OCI-LY7 (cell line): ENCODE measurements around the gene CPA2. TPM values are rescaled to one million over a fixed set of nuclear protein-coding genes. Genes with fewer than 3 reads are reported as not detected.

Experiments used
- BruUV-seq: library from RNA; stranded (reverse); fragments of 400-500 nt; replicated peaks from 2 replicates; lab custom pipeline; 2021; lab: Mats Ljungman, UMichigan
- CTCF ChIA-PET: fragments of 300-600 bp; sonication (Branson Sonifier 250); formaldehyde crosslinking; loops from one replicate; lab custom pipeline; 2022; ENCODE audit warnings: antibody characterized with exemption; ENCODE audit not compliant: unreplicated experiment; lab: Charles Lee
- POLR2A ChIA-PET: fragments of 300-600 bp; sonication (Branson Sonifier 250); formaldehyde crosslinking; loops from one replicate; lab custom pipeline; 2022; ENCODE audit warnings: antibody characterized with exemption; lab: Charles Lee
- DNase-seq: peaks from one replicate; pipeline ENCODE4 v3.0.0-alpha.2; 2015; ENCODE audit warnings: low spot score
- H2AFZ ChIP-seq: fragments of 200-600 bp; sonication (generic), shearing (Covaris generic); 2 replicates; pipeline ENCODE4 v1.6.1; 2014; ENCODE audit warnings: mild to moderate bottlenecking, antibody characterized with exemption, low read length, moderate library complexity
- H3K27ac ChIP-seq: fragments of 200-600 bp; sonication (generic); 2 replicates; pipeline ENCODE4 v1.5.1; 2014; ENCODE audit warnings: mixed run types, low read depth, mild to moderate bottlenecking, moderate library complexity, low read length, inconsistent platforms; ENCODE audit not compliant: poor library complexity, severe bottlenecking
- H3K36me3 ChIP-seq: fragments of 200-600 bp; sonication (generic); 2 replicates; pipeline ENCODE4 v1.6.1; 2014; ENCODE audit warnings: mild to moderate bottlenecking, antibody characterized with exemption, low read length, moderate library complexity, mixed read lengths; ENCODE audit not compliant: insufficient read depth
- H3K4me1 ChIP-seq: fragments of 200-600 bp; sonication (generic); 2 replicates; pipeline ENCODE4 v1.5.1; 2014; ENCODE audit warnings: mild to moderate bottlenecking, low read length; ENCODE audit not compliant: insufficient read depth, poor library complexity, severe bottlenecking
- H3K4me2 ChIP-seq: fragments of 200-600 bp; sonication (generic); 2 replicates; pipeline ENCODE4 v1.6.1; 2014; ENCODE audit warnings: mild to moderate bottlenecking, low read length
- H3K4me3 ChIP-seq: fragments of 200-600 bp; sonication (generic); 2 replicates; pipeline ENCODE4 v1.5.1; 2014; ENCODE audit warnings: mild to moderate bottlenecking, low read depth, low read length; ENCODE audit not compliant: poor library complexity, severe bottlenecking
- H3K79me2 ChIP-seq: fragments of 200-600 bp; sonication (generic); 2 replicates; pipeline ENCODE4 v1.6.1; 2016; ENCODE audit warnings: low read depth, mild to moderate bottlenecking, low read length, moderate library complexity, mixed read lengths; ENCODE audit not compliant: insufficient read depth
- H3K9me2 ChIP-seq: fragments of 200-600 bp; sonication (generic); 2 replicates; pipeline ENCODE4 v1.6.1; 2016; ENCODE audit warnings: mild to moderate bottlenecking, low read length, mixed read lengths; ENCODE audit not compliant: insufficient read depth
- H3K9me3 ChIP-seq: fragments of 200-600 bp; sonication (generic); 2 replicates; pipeline ENCODE4 v1.6.1; 2014; ENCODE audit warnings: mild to moderate bottlenecking, mixed run types, low read length, mixed read lengths
- H4K20me1 ChIP-seq: fragments of 200-600 bp; sonication (generic); 2 replicates; pipeline ENCODE4 v1.6.1; 2014; ENCODE audit warnings: mild to moderate bottlenecking, antibody characterized with exemption, low read length, moderate library complexity, mixed read lengths; ENCODE audit not compliant: insufficient read depth
- EZH2phosphoT487 ChIP-seq: fragments of 200-600 bp; sonication (generic); IDR thresholded peaks from 2 replicates; pipeline ENCODE4 v1.6.1; 2018; ENCODE audit warnings: low read depth, borderline replicate concordance, mild to moderate bottlenecking, mixed run types, antibody characterized with exemption, low read length, moderate library complexity, mixed read lengths
- intact Hi-C: fragments of 100-400 bp; cut with micrococcal nuclease; formaldehyde crosslinking; loops from one replicate; pipeline ENCODE4 v1.10.0; 2022; ENCODE audit not compliant: unreplicated experiment
- total RNA-seq, 2 experiments: library from RNA; depleted of rRNA in 1 of 2; stranded (reverse); fragments of >200 nt in 1 of 2; shearing (Covaris generic) in 1 of 2; gene quantifications; 2 replicates each; pipeline ENCODE4 v1.2.3, GENCODE V29; 2014 to 2022
- TF ChIP-seq, protein P1 (sequence below): fragments of 200-600 bp; sonication (generic); conservative IDR thresholded peaks from 2 replicates; pipeline ENCODE4 v1.5.1; 2014; ENCODE audit warnings: mild to moderate bottlenecking, antibody characterized with exemption, low read length, moderate library complexity, mixed read lengths

CPA2 gene
- total RNA-seq, 2 experiments from 2014 or later = not detected

DNA sequence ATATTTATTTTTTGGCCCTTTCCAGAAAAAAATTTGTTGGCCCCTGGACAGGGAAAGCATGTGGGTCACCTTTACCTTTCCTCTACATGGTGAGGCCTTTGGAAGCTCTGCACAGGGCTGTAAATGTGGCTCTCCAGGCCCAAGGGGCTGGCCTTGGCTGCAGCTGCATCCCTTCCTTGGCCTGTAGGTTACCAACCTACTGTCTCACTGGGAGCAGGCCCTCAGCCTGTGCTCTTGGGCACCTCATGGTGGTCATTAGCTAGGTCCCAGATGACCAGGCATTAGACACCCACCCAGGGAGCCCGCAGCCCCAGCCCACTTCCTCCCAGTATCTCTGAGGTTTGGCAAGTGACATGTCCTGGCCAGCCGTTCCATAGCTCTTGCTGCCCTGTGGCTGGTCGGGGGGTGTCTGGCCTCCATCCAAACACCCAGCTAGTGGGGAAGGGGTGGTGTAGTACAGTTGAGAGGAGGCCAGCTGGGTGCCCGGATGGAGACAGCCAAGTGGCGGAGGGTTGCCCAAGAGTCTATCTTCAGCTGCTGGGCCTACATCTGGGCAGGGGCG is 70.8 kb downstream of the CPA2 start:
- ChIA-PET CTCF (interaction anchor here (0.6 kb wide), 1 partner anchor 1562 kb away, joined by 3 read pairs; no protein-coding TSS in a partner anchor), POLR2A (no interaction called here)
- no peaks in the 10 kb centered on the region for H3K9me3 ChIP-seq
- no peaks in the 10 kb centered on the region for H3K79me2 ChIP-seq
- H3K36me3 ChIP-seq = no peaks in the 10 kb centered on the region
- H3K4me3 ChIP-seq = no peak overlapping the region
- H3K9me2 ChIP-seq = no peaks in the 10 kb centered on the region
- H3K27ac ChIP-seq = no peak overlapping the region
- BruUV-seq = no TSS peak
- no peak for TF ChIP-seq EZH2phosphoT487
- TF ChIP-seq, protein P1, sequence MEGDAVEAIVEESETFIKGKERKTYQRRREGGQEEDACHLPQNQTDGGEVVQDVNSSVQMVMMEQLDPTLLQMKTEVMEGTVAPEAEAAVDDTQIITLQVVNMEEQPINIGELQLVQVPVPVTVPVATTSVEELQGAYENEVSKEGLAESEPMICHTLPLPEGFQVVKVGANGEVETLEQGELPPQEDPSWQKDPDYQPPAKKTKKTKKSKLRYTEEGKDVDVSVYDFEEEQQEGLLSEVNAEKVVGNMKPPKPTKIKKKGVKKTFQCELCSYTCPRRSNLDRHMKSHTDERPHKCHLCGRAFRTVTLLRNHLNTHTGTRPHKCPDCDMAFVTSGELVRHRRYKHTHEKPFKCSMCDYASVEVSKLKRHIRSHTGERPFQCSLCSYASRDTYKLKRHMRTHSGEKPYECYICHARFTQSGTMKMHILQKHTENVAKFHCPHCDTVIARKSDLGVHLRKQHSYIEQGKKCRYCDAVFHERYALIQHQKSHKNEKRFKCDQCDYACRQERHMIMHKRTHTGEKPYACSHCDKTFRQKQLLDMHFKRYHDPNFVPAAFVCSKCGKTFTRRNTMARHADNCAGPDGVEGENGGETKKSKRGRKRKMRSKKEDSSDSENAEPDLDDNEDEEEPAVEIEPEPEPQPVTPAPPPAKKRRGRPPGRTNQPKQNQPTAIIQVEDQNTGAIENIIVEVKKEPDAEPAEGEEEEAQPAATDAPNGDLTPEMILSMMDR = no peak
- no peak overlapping the region for H2AFZ ChIP-seq
- H3K4me2 ChIP-seq = no peak overlapping the region
- no peaks in the 10 kb centered on the region for H3K4me1 ChIP-seq
- DNase-seq = no peak
- H4K20me1 ChIP-seq = no peaks in the 10 kb centered on the region
- intact Hi-C loops = no loop called here

DNA sequence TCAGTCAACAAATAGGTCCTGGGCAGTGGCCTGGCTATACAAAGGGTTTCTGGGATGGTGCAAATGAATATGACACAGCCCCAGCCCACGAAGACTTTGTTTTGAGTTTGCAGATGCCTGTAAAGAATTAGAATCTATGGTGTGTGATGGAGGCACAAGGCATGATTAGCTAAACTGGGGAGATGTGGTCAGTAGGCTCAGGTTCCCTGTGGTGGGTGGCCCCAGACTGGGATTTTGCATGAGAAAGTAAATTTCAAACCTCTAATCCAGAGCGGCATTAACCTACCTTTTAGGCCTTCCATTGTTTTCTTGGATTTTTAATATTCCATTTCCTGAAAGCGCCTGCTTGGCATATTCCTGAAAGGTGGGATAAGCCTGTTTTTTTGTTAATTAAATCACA is 71.6 kb downstream of the CPA2 start:
- Histone ChIP-seq H3K4me2 (no peak overlapping the region), H3K9me3 (no peaks in the 10 kb centered on the region), H3K27ac (no peak overlapping the region), H3K36me3 (no peaks in the 10 kb centered on the region), H4K20me1 (no peaks in the 10 kb centered on the region), H3K9me2 (no peaks in the 10 kb centered on the region), H3K4me3 (no peak overlapping the region), H3K79me2 (no peaks in the 10 kb centered on the region), H3K4me1 (no peaks in the 10 kb centered on the region), H2AFZ (no peak overlapping the region)
- TF ChIP-seq, protein P1 = no peak
- no peak for TF ChIP-seq EZH2phosphoT487
- BruUV-seq = no TSS peak
- ChIA-PET CTCF (no interaction called here), POLR2A (no interaction called here)
- intact Hi-C loops = no loop called here
- no peak for DNase-seq

Other genes with a start within 250 kb of the CPA2 start
- 20.3 and 27.5 TPM in 2 replicates for gene ZC3HC1, start 215.5 kb upstream of the CPA2 start, total RNA-seq (2014; rRNA removed; shearing (Covaris generic))
- 24.2 and 32.5 TPM in 2 replicates for gene ZC3HC1, start 215.5 kb upstream of the CPA2 start, total RNA-seq (2022)
- gene KLHDC10, start 196.3 kb upstream of the CPA2 start, total RNA-seq (2014; rRNA removed; shearing (Covaris generic)) = 15.9 and 24.1 TPM in 2 replicates
- 16.7 and 21.2 TPM in 2 replicates for gene KLHDC10, start 196.3 kb upstream of the CPA2 start, total RNA-seq (2022)
- 18.1 and 21.1 TPM in 2 replicates for gene TMEM209, start 61.5 kb upstream of the CPA2 start, total RNA-seq (2014; rRNA removed; shearing (Covaris generic))
- gene TMEM209, start 61.5 kb upstream of the CPA2 start, total RNA-seq (2022) = 37.9 and 44.0 TPM in 2 replicates
- not detected in 2 replicates for gene SSMEM1, start 59.0 kb upstream of the CPA2 start, total RNA-seq (2014; rRNA removed; shearing (Covaris generic))
- gene SSMEM1, start 59.0 kb upstream of the CPA2 start, total RNA-seq (2022) = not detected in 2 replicates
- not detected in 2 replicates for gene CPA4, start 26.3 kb downstream of the CPA2 start, total RNA-seq (2014; rRNA removed; shearing (Covaris generic))
- not detected in 2 replicates for gene CPA4, start 26.3 kb downstream of the CPA2 start, total RNA-seq (2022)
- gene CPA5, start 78.0 kb downstream of the CPA2 start, total RNA-seq (2014; rRNA removed; shearing (Covaris generic)) = not detected in 2 replicates
- gene CPA5, start 78.0 kb downstream of the CPA2 start, total RNA-seq (2022) = not detected in 2 replicates
- not detected in 2 replicates for gene CPA1, start 113.6 kb downstream of the CPA2 start, total RNA-seq (2014; rRNA removed; shearing (Covaris generic))
- gene CPA1, start 113.6 kb downstream of the CPA2 start, total RNA-seq (2022) = not detected in 2 replicates
- 19.6 and 25.6 TPM in 2 replicates for gene CEP41, start 174.2 kb downstream of the CPA2 start, total RNA-seq (2014; rRNA removed; shearing (Covaris generic))
- gene CEP41, start 174.2 kb downstream of the CPA2 start, total RNA-seq (2022) = 35.4 and 41.1 TPM in 2 replicates
- 1.8 and 5.2 TPM in 2 replicates for gene MEST, start 225.2 kb downstream of the CPA2 start, total RNA-seq (2014; rRNA removed; shearing (Covaris generic))
- 1.2 and 1.5 TPM in 2 replicates for gene MEST, start 225.2 kb downstream of the CPA2 start, total RNA-seq (2022)